Measurements from ENCODE around the gene ELAPOR2.

- no peak for TF ChIP-seq CTCF (IDR thresholded peaks at IDR 0.05; ENCODE audit: poor library complexity)
- TF ChIP-seq EZH2 (IDR thresholded peaks at IDR 0.05; ENCODE audit: borderline replicate concordance) = no peak
- no peak for TF ChIP-seq EZH2phosphoT487 (IDR thresholded peaks at IDR 0.05; ENCODE audit: low read depth, severe bottlenecking, unreplicated experiment)
Observed at GRCh38 chr7:87092568-87093091, 33.2 kb upstream of the ELAPOR2 start.
